ENCODE measurements around the gene CALN1. TPM values are rescaled to one million over a fixed set of nuclear protein-coding genes. Genes with fewer than 3 reads are reported as not detected.

The CALN1 gene
- total RNA-seq, 1 experiment from 2014 or later = 0.05 TPM

DNA sequence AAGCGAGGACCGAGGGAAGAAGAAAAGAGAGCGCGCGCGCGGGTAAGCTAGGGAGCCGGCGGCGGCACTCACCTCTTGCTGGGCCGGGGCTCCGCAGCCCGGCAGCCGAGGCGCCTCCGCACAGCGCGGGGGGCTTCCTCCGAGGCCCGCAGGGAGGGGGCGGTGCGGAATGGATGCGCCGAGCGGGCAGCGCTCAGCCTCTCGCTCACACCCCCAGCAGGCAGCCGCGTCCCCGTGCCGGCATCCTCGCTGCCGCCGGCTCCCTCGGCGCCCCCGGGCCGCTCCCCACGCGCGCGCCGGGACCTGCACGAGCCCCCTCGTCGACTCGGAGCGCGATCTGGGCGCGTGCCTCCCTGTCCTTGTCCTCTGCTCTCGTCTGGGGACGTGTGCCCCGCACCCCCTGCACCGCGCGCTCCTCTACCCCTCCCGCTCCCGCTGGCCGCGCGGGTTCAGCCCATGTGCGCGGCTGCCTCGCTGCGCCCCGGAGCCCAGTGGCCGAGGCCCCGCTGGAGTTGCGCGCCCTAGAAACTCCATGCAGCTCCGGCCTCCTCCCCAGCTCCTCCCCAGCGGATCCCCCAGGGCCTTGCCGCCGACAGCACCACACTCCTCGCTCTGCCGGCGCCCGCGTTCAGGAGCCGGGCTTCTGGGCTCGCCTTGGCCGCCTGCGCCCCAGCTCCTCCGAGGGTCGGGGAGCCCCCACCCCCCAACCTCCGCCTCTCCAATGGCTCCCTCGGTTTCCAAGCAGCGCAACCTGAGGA lies 75.3 kb downstream of the CALN1 start:
- BruUV-seq (replicated peaks) = no TSS peak
- H3K36me3 ChIP-seq (ENCODE audit: control insufficient read depth, insufficient read depth, low read length) = no peaks in the 10 kb centered on the region
- no peaks in the 10 kb centered on the region; the same call in 1 of the 2 replicates for H3K27me3 ChIP-seq (ENCODE audit: control insufficient read depth, insufficient read depth, low read length)
- no peaks in the 10 kb centered on the region for H3K4me1 ChIP-seq (ENCODE audit: control insufficient read depth, insufficient read depth, low read length)
- DNase-seq (ENCODE audit: low read depth, low spot score) = no peak
- POLR2A ChIA-PET = no interaction called here
- no peak overlapping the region for H3K4me3 ChIP-seq (ENCODE audit: low read depth in 2 of 2, low read length in 2 of 2)
- intact Hi-C loops (cut with micrococcal nuclease; ENCODE audit: unreplicated experiment) = no loop called here
- H3K9me3 ChIP-seq (ENCODE audit: control insufficient read depth, insufficient read depth, low read depth, low read length) = no peaks in the 10 kb centered on the region
- CTCF ChIA-PET = no interaction called here
- in situ Hi-C loops (cut with HindIII; ENCODE audit: low pct_unique_long_range_greater_than_20kb, low sequenced_read_pairs) = no loop called here
- TF ChIP-seq SIN3A (IDR thresholded peaks at IDR 0.05; ENCODE audit: borderline replicate concordance, insufficient read depth, low read depth, low read length) = no peak
- TF ChIP-seq, protein P1, sequence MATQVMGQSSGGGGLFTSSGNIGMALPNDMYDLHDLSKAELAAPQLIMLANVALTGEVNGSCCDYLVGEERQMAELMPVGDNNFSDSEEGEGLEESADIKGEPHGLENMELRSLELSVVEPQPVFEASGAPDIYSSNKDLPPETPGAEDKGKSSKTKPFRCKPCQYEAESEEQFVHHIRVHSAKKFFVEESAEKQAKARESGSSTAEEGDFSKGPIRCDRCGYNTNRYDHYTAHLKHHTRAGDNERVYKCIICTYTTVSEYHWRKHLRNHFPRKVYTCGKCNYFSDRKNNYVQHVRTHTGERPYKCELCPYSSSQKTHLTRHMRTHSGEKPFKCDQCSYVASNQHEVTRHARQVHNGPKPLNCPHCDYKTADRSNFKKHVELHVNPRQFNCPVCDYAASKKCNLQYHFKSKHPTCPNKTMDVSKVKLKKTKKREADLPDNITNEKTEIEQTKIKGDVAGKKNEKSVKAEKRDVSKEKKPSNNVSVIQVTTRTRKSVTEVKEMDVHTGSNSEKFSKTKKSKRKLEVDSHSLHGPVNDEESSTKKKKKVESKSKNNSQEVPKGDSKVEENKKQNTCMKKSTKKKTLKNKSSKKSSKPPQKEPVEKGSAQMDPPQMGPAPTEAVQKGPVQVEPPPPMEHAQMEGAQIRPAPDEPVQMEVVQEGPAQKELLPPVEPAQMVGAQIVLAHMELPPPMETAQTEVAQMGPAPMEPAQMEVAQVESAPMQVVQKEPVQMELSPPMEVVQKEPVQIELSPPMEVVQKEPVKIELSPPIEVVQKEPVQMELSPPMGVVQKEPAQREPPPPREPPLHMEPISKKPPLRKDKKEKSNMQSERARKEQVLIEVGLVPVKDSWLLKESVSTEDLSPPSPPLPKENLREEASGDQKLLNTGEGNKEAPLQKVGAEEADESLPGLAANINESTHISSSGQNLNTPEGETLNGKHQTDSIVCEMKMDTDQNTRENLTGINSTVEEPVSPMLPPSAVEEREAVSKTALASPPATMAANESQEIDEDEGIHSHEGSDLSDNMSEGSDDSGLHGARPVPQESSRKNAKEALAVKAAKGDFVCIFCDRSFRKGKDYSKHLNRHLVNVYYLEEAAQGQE (IDR thresholded peaks at IDR 0.05; ENCODE audit: insufficient read depth in 1 of 2, low read depth in 2 of 2, low read length in 1 of 2) = no peak
- TF ChIP-seq POLR2AphosphoS5 (IDR thresholded peaks at IDR 0.05; ENCODE audit: low read depth, low read length) = no peak
- no peak for TF ChIP-seq TCF7L2 (IDR thresholded peaks at IDR 0.05; ENCODE audit: low read depth, low read length)
- no peak for TF ChIP-seq CTCF (IDR thresholded peaks at IDR 0.05)
- no peak for ATAC-seq
- no peak overlapping the region for H3K27ac ChIP-seq (ENCODE audit: low read length)

DNA sequence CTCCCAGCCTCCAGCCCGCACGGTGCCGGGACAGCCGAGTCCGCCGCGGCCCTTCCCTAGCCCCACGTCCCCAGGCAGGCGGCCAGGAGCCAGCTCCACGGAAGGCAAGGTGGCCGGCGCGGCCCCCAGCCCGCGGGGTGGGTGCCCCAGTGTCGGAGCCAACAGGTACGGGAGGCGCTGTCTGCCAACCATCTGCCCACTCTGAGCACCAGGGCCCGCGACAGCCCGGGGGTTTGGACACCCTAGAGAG lies 75.8 kb downstream of the CALN1 start:
- no peak for DNase-seq (ENCODE audit: low read depth, low spot score)
- ATAC-seq = no peak
- Histone ChIP-seq H3K9me3 (ENCODE audit: control insufficient read depth, insufficient read depth, low read depth, low read length) (no peaks in the 10 kb centered on the region), H3K4me3 (ENCODE audit: low read depth in 2 of 2, low read length in 2 of 2) (no peak overlapping the region), H3K4me1 (ENCODE audit: control insufficient read depth, insufficient read depth, low read length) (no peaks in the 10 kb centered on the region), H3K36me3 (ENCODE audit: control insufficient read depth, insufficient read depth, low read length) (no peaks in the 10 kb centered on the region), H3K27ac (ENCODE audit: low read length) (no peak overlapping the region), H3K27me3 (ENCODE audit: control insufficient read depth, insufficient read depth, low read length) (no peaks in the 10 kb centered on the region; the same call in 1 of the 2 replicates)
- CTCF ChIA-PET = no interaction called here
- in situ Hi-C loops (cut with HindIII; ENCODE audit: low pct_unique_long_range_greater_than_20kb, low sequenced_read_pairs) = no loop called here
- TF ChIP-seq TCF7L2 (IDR thresholded peaks at IDR 0.05; ENCODE audit: low read depth, low read length) = no peak
- no peak for TF ChIP-seq POLR2AphosphoS5 (IDR thresholded peaks at IDR 0.05; ENCODE audit: low read depth, low read length)
- TF ChIP-seq, protein P1 (IDR thresholded peaks at IDR 0.05; ENCODE audit: insufficient read depth in 1 of 2, low read depth in 2 of 2, low read length in 1 of 2) = no peak
- no peak for TF ChIP-seq CTCF (IDR thresholded peaks at IDR 0.05)
- no peak for TF ChIP-seq SIN3A (IDR thresholded peaks at IDR 0.05; ENCODE audit: borderline replicate concordance, insufficient read depth, low read depth, low read length)
- intact Hi-C loops (cut with micrococcal nuclease; ENCODE audit: unreplicated experiment) = no loop called here
- POLR2A ChIA-PET = no interaction called here
- no TSS peak for BruUV-seq (replicated peaks)

All from Panc1 (cell line).